ENCODE results near the gene CCDC186.

DNA sequence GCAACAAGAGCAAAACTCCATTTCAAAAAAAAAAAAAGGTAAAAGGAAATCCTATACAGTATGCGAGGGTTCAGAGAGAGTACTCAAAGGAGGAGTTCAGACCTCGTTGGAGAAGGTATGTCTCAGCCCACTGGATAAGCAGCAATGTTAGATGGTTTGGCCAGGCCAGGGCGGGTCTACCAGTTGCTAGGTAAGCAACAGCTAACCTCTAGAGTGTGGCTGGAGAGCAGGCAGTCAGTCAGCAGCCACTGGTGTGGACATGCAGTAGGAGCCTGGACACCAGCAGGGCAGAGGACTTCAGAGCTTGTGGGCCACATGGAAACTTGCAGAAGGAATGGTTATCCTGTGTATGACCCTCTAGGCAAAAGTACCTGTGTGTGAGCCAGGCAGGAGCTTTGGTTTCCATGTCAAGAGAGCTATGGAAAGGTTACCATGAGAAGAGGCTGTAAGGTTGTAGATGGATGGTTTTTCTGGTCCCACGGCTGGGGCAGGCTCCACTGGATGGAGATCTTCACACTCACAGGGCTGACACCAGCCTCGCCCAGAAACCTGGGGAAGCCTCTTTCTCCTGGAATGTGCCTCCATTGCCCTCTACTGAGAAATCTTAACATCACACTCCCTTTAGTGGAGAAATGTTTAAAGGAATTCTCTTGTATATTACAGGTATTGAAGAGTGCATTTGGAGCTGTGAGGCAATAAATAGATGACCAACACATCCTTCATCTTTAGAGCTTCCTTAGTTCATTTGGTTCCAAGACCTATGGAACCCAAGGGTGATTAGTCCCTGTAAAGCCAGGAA lies 63.6 kb downstream of the CCDC186 start:
- TF ChIP-seq POLR2A (IDR thresholded peaks at IDR 0.05; ENCODE audit: low read length) (no peak), JUN (IDR thresholded peaks at IDR 0.05) (no peak), RFX5 (IDR thresholded peaks at IDR 0.05) (no peak)
- TF ChIP-seq, protein P1, sequence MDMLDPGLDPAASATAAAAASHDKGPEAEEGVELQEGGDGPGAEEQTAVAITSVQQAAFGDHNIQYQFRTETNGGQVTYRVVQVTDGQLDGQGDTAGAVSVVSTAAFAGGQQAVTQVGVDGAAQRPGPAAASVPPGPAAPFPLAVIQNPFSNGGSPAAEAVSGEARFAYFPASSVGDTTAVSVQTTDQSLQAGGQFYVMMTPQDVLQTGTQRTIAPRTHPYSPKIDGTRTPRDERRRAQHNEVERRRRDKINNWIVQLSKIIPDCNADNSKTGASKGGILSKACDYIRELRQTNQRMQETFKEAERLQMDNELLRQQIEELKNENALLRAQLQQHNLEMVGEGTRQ (IDR thresholded peaks at IDR 0.05): no peak
